ENCODE results near the gene ATP8A2. TPM values are rescaled to one million over a fixed set of nuclear protein-coding genes. Genes with fewer than 3 reads are reported as not detected.
A peak's percentile ranks its signal among the peaks of the same experiment; 100 is the strongest.

The ATP8A2 gene
- total RNA-seq, 1 donor from 2014 or later = 0.16 TPM

DNA sequence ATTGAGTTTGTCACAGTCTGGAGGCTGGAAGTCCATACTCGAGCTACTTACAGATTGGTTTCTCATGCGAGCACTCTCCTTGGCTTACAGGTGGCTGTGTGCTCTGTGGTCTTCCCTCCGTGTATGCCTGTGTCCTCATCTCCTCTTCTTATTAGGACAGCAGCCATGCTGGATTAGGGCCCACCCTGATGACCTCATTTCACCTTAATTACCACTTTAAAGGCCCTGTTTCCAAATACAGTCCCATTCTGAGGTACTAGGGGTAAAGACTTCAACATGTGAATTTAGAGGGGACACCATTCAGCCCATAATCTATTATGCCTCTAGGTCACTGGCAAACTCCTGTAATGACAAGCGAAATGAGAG, 639.4 kb downstream of the ATP8A2 start:
- Mint-ChIP-seq H3K27me3 (ENCODE audit: low read depth) (no peaks in the 10 kb centered on the region), H3K27ac (no peak overlapping the region)
- intact Hi-C loops (cut with micrococcal nuclease) = no loop called here

DNA sequence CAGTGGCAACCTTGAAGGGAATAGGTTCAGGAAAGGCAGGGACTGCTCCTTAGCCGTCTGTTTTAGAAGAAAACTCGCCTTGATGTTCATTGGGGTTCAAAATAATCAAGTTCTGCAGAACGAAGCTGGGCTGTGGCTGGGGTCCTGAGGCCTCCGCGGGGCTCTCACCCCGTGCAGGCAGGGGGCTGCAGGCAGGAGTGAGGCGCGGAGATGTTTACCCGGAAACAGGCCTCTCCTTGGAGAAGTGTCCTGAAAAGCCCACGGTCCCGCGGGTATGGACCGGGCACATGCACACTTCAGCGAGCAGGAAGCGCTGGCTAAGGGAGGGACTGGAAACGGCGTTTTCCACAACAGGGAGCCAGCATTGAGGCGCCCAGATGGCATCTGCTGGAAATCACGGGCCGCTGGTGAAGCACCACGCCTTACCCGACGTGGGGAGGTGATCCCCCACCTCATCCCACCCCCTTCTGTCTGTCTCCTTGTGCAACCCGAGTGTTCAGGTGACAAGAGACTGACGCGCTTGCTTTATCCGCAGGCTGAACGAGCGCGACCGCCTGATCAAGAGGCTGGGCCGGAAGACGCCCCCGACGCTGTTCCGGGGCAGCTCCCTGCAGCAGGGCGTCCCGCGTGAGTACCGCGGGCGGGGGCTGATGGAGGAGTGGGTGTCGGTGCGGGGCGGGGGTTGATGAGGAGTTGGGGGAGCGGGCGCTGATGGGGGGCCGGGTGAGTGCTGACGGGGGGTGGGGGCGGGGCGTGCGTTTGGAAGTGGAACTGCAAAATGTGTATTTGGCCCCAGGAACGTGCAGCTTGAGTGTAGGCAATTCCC, 640.4 kb downstream of the ATP8A2 start:
- intact Hi-C loops (cut with micrococcal nuclease) = no loop called here
- Mint-ChIP-seq H3K4me3 (ENCODE audit: low read depth) (peak overlapping the region; percentile 61), H3K9me3 (no peaks in the 10 kb centered on the region), H3K4me1 (ENCODE audit: low read depth) (peaks cover 12% of the 10 kb centered on the region), H3K36me3 (ENCODE audit: low read depth) (no peaks in the 10 kb centered on the region), H3K27ac (no peak overlapping the region), H3K27me3 (ENCODE audit: low read depth) (no peaks in the 10 kb centered on the region)
- DNase-seq (ENCODE audit: low spot score) = peak; percentile 26

More for the DNA sequence above, 639.4 kb downstream of the ATP8A2 start:
- H3K9me3 Mint-ChIP-seq = no peaks in the 10 kb centered on the region
- DNase-seq (ENCODE audit: low spot score) = no peak
- no peaks in the 10 kb centered on the region for H3K36me3 Mint-ChIP-seq (ENCODE audit: low read depth)
- no peak overlapping the region for H3K4me3 Mint-ChIP-seq (ENCODE audit: low read depth)
- peaks cover 14% of the 10 kb centered on the region for H3K4me1 Mint-ChIP-seq (ENCODE audit: low read depth)

DNA sequence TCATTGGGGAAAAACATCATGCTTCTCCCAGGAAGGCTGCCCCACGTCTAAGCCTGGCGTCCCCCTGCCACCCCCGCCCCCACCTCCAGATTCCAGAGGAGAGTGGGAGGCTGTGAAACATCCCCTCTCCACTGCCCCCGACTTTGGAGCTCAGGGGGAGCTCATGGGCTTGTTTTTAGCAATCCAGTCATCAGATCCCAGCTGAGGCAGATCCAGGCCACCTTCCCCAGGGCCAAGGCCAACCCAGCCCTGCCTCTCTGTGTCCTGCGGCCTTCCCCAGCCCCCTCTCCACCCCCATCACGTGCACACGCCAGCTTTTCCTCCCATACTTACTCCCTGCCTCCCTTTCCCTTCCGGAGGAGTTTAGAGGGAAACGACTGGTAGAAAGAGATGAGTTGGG, 641.2 kb downstream of the ATP8A2 start:
- no peaks in the 10 kb centered on the region for H3K9me3 Mint-ChIP-seq
- H3K27ac Mint-ChIP-seq = no peak overlapping the region
- no peak overlapping the region for H3K4me3 Mint-ChIP-seq (ENCODE audit: low read depth)
- DNase-seq (ENCODE audit: low spot score) = no peak
- no peaks in the 10 kb centered on the region for H3K36me3 Mint-ChIP-seq (ENCODE audit: low read depth)
- peaks cover 7% of the 10 kb centered on the region for H3K4me1 Mint-ChIP-seq (ENCODE audit: low read depth)
- intact Hi-C loops (cut with micrococcal nuclease) = no loop called here
- H3K27me3 Mint-ChIP-seq (ENCODE audit: low read depth) = no peaks in the 10 kb centered on the region

DNA sequence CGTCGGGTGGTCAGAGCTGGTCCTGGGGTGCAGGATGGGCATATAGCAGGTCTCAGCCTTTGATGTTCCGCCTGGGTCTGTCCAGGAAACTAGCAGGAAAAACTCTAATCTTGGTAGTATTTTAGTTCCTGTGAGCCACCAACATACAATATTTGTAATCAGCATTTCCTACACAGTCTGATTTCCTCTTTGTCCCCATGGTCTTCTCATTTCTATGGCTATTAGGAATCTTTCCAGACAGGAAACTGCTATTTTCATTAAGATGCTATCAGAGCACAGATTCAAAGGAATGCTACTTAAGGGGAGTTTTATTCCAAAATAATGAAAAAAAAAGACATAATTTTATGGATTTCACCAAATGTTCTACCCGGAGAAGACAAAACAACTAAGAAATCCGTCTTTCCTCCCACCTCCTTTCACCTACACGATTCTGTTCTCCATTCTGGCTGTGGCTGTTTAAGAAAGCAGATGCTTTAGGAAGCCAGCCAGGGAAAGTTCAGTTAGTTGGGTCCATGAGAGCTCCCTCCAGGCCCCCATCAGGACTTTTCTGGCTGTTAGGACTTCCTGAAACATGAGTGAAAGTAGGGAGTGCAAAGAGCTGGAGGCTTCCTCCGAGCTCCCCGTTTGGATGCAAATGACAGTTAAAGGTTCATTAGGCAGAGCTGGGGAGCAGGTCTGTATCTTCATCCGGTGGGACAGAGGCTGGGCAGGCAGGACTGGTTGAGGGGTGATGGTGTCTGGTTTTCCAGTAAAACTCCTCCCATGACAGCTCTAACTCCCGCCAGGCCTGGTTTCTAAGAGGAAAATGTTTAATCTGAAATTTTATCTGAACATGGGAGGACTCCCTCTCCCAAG, 643.7 kb downstream of the ATP8A2 start:
- Mint-ChIP-seq H3K36me3 (ENCODE audit: low read depth) (no peaks in the 10 kb centered on the region), H3K27ac (no peak overlapping the region), H3K27me3 (ENCODE audit: low read depth) (no peaks in the 10 kb centered on the region), H3K4me3 (ENCODE audit: low read depth) (no peak overlapping the region), H3K9me3 (no peaks in the 10 kb centered on the region), H3K4me1 (ENCODE audit: low read depth) (peaks cover 6% of the 10 kb centered on the region)
- DNase-seq (ENCODE audit: low spot score) = no peak
- intact Hi-C loops (cut with micrococcal nuclease) = no loop called here

DNA sequence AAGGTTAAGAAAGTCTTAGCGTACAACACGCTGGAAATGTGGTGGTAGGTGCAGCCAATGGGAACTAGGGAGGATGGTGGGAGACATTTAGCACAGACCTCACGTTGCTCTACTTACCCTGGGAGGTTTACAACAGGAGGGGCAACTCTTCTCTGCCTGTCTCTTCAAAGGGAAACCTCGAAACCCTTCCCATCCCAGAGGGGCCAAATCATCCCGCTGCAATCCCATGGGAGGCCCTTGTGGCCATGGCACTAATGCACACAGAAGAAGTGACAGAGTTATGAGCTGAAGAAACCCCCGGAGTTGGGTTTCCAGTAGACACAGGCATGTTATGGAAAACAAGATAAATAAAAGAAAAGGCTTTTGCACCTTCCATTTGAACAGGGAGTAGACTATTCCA, 644.4 kb downstream of the ATP8A2 start:
- no peaks in the 10 kb centered on the region for H3K36me3 Mint-ChIP-seq (ENCODE audit: low read depth)
- intact Hi-C loops (cut with micrococcal nuclease) = no loop called here
- no peaks in the 10 kb centered on the region for H3K27me3 Mint-ChIP-seq (ENCODE audit: low read depth)
- peaks cover 6% of the 10 kb centered on the region for H3K4me1 Mint-ChIP-seq (ENCODE audit: low read depth)
- H3K4me3 Mint-ChIP-seq (ENCODE audit: low read depth) = no peak overlapping the region
- DNase-seq (ENCODE audit: low spot score) = no peak
- no peak overlapping the region for H3K27ac Mint-ChIP-seq
- no peaks in the 10 kb centered on the region for H3K9me3 Mint-ChIP-seq

DNA sequence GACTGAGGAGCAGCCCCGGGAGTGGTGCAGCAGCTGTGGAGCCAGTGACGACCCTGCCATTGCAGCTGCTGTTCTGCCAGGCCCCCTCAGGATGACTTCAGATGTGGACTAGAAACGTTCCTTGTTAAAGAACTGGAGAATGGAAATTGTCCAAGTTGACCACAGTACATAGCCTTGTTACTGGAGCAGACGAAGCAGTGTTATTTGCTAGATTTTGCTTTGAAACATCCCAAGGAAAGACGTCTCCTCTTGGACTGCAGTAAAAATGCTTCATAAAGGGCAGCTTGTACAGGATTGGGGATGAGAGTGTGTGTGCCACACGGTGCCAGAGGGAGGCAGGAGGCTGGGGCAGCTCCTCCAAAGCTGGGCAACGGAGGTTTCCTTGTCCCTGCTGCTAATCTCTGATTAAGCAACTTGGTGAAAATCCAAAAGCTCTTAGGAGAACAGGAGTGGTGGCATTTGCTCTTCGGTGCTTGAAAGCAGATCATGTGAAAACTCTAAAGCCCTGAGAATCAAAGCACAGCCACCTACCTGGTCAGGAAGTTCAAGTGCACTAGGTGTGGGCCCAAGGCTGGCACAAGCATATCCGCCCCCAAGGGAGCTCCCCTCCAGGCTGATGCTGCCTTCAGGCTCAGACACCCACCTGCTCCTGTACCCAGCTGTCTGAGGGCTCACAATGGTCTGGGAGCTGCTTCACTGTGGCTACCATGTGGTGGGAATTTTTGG, 645.6 kb downstream of the ATP8A2 start:
- intact Hi-C loops (cut with micrococcal nuclease) = no loop called here
- no peaks in the 10 kb centered on the region for H3K27me3 Mint-ChIP-seq (ENCODE audit: low read depth)
- H3K9me3 Mint-ChIP-seq = no peaks in the 10 kb centered on the region
- no peaks in the 10 kb centered on the region for H3K36me3 Mint-ChIP-seq (ENCODE audit: low read depth)
- no peak for DNase-seq (ENCODE audit: low spot score)
- H3K27ac Mint-ChIP-seq = no peak overlapping the region
- H3K4me1 Mint-ChIP-seq (ENCODE audit: low read depth) = peaks cover 6% of the 10 kb centered on the region
- no peak overlapping the region for H3K4me3 Mint-ChIP-seq (ENCODE audit: low read depth)

DNA sequence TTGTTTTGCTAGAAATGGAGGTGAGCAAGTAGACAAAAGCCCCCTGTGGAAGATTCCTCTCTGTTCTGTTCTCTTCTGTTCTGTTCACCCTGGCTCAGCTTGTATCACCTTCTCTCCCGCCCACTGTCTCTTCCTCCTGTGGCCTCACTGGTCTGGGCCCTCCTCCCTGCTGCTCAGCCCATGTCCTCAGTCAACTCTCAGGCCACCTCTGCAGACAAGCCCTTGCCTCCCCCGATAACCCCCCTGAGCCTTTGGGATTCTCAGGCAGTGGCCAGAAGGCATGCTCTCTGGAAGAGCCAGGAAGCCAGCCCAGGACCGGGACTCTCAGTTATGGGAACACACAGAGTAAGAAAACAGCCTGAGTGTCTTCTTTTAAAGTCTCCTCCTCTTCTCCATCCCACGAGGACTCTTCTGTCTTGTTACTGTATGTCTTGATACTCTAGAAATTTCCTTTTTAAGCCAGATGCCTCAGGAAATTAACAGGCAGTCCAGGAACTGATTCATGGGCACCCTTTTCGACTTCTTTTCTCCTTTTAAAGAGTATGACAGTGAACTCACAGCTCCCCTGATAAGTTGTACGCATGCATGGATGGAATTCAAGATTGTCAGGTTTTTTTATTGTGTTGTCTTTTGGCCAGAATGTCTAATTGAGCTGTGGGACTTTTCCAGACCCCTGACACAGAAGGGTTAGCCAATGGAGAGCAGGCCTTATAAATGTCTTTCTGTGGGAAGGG, 646.3 kb downstream of the ATP8A2 start:
- Mint-ChIP-seq H3K27me3 (ENCODE audit: low read depth) (peaks cover 2% of the 10 kb centered on the region), H3K27ac (no peak overlapping the region), H3K36me3 (ENCODE audit: low read depth) (no peaks in the 10 kb centered on the region), H3K4me3 (ENCODE audit: low read depth) (no peak overlapping the region), H3K9me3 (no peaks in the 10 kb centered on the region), H3K4me1 (ENCODE audit: low read depth) (peaks cover 2% of the 10 kb centered on the region)
- intact Hi-C loops (cut with micrococcal nuclease) = no loop called here
- DNase-seq (ENCODE audit: low spot score) = no peak

DNA sequence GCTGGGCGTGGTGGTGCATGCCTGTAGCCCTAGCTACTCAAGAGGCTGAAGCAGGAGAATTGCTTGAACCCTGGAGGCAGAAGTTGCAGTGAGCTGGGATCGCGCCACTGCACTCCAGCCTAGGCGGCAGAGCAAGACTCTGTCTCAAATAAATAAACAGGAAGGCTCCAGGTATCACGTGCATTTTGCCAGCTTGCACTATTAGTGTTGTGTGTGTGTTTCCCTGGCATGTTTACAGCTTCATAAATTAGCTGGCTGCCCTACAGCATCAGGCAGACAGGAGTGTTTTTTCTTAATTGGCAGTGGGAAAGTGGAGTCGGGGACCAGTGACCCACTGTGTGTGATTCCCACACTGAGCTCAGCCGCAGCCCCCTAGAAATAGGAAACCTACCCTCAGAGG, 647.5 kb downstream of the ATP8A2 start:
- H3K27me3 Mint-ChIP-seq (ENCODE audit: low read depth) = peaks cover 4% of the 10 kb centered on the region
- H3K4me1 Mint-ChIP-seq (ENCODE audit: low read depth) = peaks cover 2% of the 10 kb centered on the region
- intact Hi-C loops (cut with micrococcal nuclease) = no loop called here
- H3K4me3 Mint-ChIP-seq (ENCODE audit: low read depth) = no peak overlapping the region
- H3K9me3 Mint-ChIP-seq = no peaks in the 10 kb centered on the region
- no peaks in the 10 kb centered on the region for H3K36me3 Mint-ChIP-seq (ENCODE audit: low read depth)
- H3K27ac Mint-ChIP-seq = no peak overlapping the region
- no peak for DNase-seq (ENCODE audit: low spot score)

DNA sequence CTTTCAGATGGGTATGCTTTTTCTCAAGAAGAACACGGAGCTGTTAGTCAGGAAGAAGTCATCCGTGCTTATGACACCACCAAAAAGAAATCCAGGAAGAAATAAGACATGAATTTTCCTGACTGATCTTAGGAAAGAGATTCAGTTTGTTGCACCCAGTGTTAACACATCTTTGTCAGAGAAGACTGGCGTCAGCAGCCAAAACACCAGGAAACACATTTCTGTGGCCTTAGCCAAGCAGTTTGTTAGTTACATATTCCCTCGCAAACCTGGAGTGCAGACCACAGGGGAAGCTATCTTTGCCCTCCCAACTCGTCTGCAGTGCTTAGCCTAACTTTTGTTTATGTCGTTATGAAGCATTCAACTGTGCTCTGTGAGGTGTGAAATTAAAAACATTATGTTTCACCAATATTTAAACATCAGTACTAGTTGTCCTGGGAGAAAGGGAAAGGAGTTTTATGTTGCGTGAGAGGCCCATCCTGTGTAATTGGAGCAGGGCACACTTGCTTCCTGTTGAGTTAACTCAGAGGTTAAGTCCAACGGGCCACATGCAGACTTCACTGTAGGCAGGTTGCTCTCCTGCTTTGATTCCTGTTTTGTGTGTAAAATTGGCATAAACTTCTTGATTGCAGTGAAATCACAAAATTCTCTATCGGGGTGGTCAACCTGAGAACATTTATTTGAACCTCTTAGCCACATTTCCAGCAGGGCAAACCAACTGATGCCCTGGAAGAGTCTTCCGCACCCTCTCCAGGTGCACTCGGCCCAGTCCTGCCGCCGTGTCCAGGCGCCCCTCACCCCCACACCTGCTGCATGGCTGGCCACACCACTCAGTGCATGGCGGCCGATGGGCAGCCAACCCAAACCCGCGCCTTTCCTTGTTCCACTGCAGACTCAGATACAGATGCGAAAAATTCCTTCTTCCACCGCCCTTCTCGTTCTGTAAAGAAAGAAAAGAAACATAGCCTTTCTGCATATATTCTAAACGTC, 648.4 kb downstream of the ATP8A2 start:
- Mint-ChIP-seq H3K36me3 (ENCODE audit: low read depth) (no peaks in the 10 kb centered on the region), H3K27ac (no peak overlapping the region), H3K9me3 (no peaks in the 10 kb centered on the region), H3K27me3 (ENCODE audit: low read depth) (peaks cover 8% of the 10 kb centered on the region), H3K4me1 (ENCODE audit: low read depth) (peaks cover 2% of the 10 kb centered on the region), H3K4me3 (ENCODE audit: low read depth) (no peak overlapping the region)
- no peak for DNase-seq (ENCODE audit: low spot score)
- intact Hi-C loops (cut with micrococcal nuclease) = no loop called here

DNA sequence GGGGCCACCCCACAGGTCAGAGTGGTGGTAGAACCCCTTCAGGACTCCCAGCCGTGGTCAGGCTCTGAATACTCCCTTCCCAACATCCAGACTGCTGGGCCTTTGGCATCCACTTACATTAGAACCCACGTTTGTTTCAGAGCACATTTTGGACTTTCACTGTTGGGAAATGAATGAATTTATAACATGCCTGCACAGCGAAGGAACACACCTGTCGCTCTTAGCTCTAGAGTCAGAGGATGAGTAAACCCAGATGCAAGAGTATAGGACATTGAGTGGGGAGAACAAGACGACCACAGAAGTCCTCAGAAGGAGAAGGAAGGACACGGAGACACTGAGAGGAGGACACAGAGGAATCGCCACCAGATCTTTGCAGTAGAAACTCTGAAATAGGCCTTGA, 649.1 kb downstream of the ATP8A2 start:
- no peak overlapping the region for H3K27ac Mint-ChIP-seq
- H3K36me3 Mint-ChIP-seq (ENCODE audit: low read depth) = no peaks in the 10 kb centered on the region
- intact Hi-C loops (cut with micrococcal nuclease) = no loop called here
- no peaks in the 10 kb centered on the region for H3K9me3 Mint-ChIP-seq
- peaks cover 2% of the 10 kb centered on the region for H3K4me1 Mint-ChIP-seq (ENCODE audit: low read depth)
- no peak overlapping the region for H3K4me3 Mint-ChIP-seq (ENCODE audit: low read depth)
- H3K27me3 Mint-ChIP-seq (ENCODE audit: low read depth) = peaks cover 12% of the 10 kb centered on the region
- DNase-seq (ENCODE audit: low spot score) = no peak

DNA sequence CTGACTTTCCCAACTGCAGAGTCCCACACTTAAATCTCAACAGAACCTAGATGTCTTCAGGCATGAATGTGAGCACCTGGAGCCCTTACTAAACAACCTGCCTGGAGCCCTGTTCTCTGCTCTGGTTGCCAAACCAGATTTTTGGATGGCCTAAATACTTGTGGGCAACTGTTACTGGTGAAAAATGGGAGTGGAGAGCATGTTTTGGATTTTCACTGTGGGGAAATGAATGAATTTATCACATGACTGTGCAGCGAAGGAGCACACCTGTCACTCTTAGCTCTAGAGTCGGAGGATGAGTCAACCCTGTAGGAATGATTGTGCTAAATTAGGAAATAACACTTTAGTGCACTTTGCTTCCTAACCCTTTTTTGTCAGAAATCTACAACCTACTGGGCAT, 649.7 kb downstream of the ATP8A2 start:
- Mint-ChIP-seq H3K27ac (no peak overlapping the region), H3K36me3 (ENCODE audit: low read depth) (no peaks in the 10 kb centered on the region), H3K9me3 (no peaks in the 10 kb centered on the region), H3K4me1 (ENCODE audit: low read depth) (peaks cover 2% of the 10 kb centered on the region), H3K4me3 (ENCODE audit: low read depth) (no peak overlapping the region), H3K27me3 (ENCODE audit: low read depth) (peaks cover 12% of the 10 kb centered on the region)
- intact Hi-C loops (cut with micrococcal nuclease) = no loop called here
- DNase-seq (ENCODE audit: low spot score) = no peak
